DOHH2 (cell line): ENCODE data around the gene ACTR2.

Experiments used
- H3F3A ChIP-seq: fragments of 200-600 bp; sonication (generic), shearing (Covaris generic); 2 replicates; pipeline ENCODE4 v1.6.0; 2016; ENCODE audit warnings: antibody characterized with exemption, mild to moderate bottlenecking; ENCODE audit not compliant: control insufficient read depth, insufficient read depth
- H3K27ac ChIP-seq: fragments of 200-600 bp; sonication (generic); 2 replicates; pipeline ENCODE4 v1.5.1; 2014; ENCODE audit warnings: low read depth, mild to moderate bottlenecking, low read length, moderate library complexity
- H3K27me3 ChIP-seq: fragments of 200-600 bp; sonication (generic); 2 replicates; pipeline ENCODE4 v1.6.1; 2014; ENCODE audit warnings: mild to moderate bottlenecking, low read length, mixed read lengths; ENCODE audit not compliant: control insufficient read depth
- H3K36me3 ChIP-seq: fragments of 200-600 bp; sonication (generic); 2 replicates; pipeline ENCODE4 v1.6.1; 2014; ENCODE audit warnings: mild to moderate bottlenecking, low read length, moderate library complexity, mixed read lengths; ENCODE audit not compliant: control insufficient read depth
- H3K4me1 ChIP-seq: fragments of 200-600 bp; sonication (generic); 2 replicates; pipeline ENCODE4 v1.6.1; 2014; ENCODE audit warnings: mild to moderate bottlenecking, low read length, mixed read lengths; ENCODE audit not compliant: control insufficient read depth
- H3K4me2 ChIP-seq: fragments of 200-600 bp; sonication (generic); 2 replicates; pipeline ENCODE4 v1.6.0; 2014; ENCODE audit warnings: mild to moderate bottlenecking, low read length, moderate library complexity
- H3K4me3 ChIP-seq: fragments of 200-600 bp; sonication (generic); 2 replicates; pipeline ENCODE4 v1.5.1; 2014; ENCODE audit warnings: mild to moderate bottlenecking, low read length, mixed read lengths
- H3K79me2 ChIP-seq: fragments of 200-600 bp; sonication (generic); 2 replicates; pipeline ENCODE4 v1.6.1; 2014; ENCODE audit warnings: mild to moderate bottlenecking, low read length, mixed read lengths; ENCODE audit not compliant: control insufficient read depth
- H3K9me2 ChIP-seq: fragments of 200-600 bp; sonication (generic); replicated peaks from 2 replicates; pipeline ENCODE4 v1.6.1; 2014; ENCODE audit warnings: mild to moderate bottlenecking, low read length, mixed read lengths; ENCODE audit not compliant: control insufficient read depth
- H3K9me3 ChIP-seq: fragments of 200-600 bp; sonication (generic); 2 replicates; pipeline ENCODE4 v1.6.1; 2014; ENCODE audit warnings: antibody characterized with exemption, low read length, mixed read lengths; ENCODE audit not compliant: control insufficient read depth, insufficient read depth
- H4K20me1 ChIP-seq: fragments of 200-600 bp; sonication (generic); 2 replicates; pipeline ENCODE4 v1.6.0; 2014; ENCODE audit warnings: low read depth, mild to moderate bottlenecking, antibody characterized with exemption, low read length, moderate library complexity; ENCODE audit not compliant: control insufficient read depth, insufficient read depth
- EZH2phosphoT487 ChIP-seq: fragments of 200-600 bp; sonication (generic); IDR thresholded peaks from 2 replicates; pipeline ENCODE4 v1.6.1; 2017; ENCODE audit warnings: borderline replicate concordance, mild to moderate bottlenecking, antibody characterized with exemption, low read length, moderate library complexity, mixed read lengths
- TF ChIP-seq, protein P1 (sequence below): fragments of 200-600 bp; sonication (generic); IDR thresholded peaks from one replicate; pipeline ENCODE4 v1.5.1; 2014; ENCODE audit warnings: antibody characterized with exemption, mild to moderate bottlenecking, low read depth, low read length; ENCODE audit not compliant: poor library complexity, severe bottlenecking

ACTR2 gene

DNA sequence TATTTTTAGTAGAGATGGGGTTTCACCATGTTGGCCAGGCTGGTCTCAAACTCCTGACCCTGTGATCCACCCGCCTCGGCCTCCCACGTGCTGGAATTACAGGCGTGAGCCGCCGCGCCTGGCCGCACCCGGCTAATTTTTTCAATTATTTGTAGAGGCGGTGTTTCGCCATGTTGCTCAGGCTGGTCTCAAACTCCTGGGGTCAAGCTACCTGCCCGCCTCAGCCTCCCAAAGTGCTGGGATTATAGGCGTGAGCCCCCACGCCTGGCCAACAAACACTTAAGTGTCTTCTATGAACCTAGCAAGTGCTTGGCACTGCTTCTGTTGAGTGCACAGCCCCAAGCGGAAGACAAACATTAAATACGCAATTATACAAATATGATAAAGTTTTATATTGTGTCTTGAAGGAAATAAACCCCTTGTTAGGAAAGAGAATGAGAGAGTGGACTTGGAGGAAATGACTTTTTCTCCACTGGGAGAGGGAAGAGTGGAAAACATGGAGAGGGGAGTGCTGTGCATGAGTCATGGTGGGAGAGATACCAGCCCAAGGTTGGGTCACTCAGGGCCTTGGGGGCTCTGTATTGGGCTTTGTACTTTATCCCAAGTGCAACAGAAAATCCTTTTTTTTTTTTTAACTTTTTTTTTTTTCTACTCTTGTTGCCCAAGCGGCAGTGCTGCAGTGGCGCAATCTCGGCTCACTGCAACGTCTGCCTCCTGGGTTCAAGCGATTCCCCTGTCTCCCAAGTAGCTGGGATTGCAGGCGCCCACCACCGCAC is 41.4 kb upstream of the ACTR2 start:
- TF ChIP-seq, protein P1, sequence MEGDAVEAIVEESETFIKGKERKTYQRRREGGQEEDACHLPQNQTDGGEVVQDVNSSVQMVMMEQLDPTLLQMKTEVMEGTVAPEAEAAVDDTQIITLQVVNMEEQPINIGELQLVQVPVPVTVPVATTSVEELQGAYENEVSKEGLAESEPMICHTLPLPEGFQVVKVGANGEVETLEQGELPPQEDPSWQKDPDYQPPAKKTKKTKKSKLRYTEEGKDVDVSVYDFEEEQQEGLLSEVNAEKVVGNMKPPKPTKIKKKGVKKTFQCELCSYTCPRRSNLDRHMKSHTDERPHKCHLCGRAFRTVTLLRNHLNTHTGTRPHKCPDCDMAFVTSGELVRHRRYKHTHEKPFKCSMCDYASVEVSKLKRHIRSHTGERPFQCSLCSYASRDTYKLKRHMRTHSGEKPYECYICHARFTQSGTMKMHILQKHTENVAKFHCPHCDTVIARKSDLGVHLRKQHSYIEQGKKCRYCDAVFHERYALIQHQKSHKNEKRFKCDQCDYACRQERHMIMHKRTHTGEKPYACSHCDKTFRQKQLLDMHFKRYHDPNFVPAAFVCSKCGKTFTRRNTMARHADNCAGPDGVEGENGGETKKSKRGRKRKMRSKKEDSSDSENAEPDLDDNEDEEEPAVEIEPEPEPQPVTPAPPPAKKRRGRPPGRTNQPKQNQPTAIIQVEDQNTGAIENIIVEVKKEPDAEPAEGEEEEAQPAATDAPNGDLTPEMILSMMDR: no peak
- TF ChIP-seq EZH2phosphoT487: no peak
- no peaks in the 10 kb centered on the region for H3K36me3 ChIP-seq

DNA sequence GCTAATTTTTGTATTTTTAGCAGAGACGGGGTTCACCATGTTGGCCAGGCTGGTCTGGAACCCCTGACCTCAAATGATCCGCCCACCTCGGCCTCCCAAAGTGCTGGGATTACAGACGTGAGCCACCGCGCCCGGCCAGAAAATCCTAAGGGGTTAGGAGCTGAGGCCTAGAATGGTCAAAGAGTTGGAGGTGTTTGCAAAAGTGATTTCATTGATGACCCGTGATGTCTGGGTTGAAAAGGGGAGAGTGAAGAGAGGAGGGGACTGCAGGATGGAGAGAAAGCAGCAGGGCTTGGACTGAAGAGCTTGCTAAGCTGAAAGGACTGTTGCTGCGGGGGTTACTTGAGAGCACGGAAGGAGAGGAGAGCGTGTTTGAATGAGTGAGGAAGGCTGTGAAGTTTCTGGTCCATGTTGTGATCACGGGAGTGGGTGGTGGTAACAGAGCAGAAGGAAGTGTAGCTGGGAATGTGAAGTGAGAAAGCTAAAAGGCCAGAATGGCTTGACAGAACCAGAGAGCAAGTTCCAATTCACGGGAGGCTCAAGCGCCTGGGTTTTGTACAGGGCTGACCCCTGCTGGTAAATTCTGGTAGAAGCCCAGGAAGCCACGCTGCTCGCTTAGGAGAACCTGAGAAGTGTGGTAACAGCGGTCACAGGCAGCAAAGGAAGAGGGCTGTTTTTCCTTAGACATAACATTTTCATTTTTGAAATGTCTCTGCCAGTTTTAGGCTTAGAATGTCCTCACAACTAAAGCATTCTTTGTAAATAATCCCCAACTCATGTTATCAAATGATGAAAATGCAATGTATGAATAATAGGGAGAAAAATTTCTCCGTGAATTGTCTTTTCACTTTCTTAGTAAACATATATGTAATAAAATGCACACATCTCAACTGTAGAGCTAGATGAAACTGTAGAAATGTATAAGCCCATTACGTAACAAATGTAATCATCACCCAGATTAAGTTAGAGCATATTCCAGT is 40.5 kb upstream of the ACTR2 start:
- Histone ChIP-seq H3K4me2 (peak overlapping the region; percentile 11; the same call in 1 of the 2 replicates), H3K9me2 (no peaks in the 10 kb centered on the region), H3K27ac (no peak overlapping the region), H3K4me3 (no peak overlapping the region), H3K9me3 (no peaks in the 10 kb centered on the region), H3K27me3 (no peaks in the 10 kb centered on the region), H4K20me1 (no peaks in the 10 kb centered on the region), H3F3A (0 out of 2 replicates have a peak, but pooled peaks cover 4% of the 10 kb centered on the region), H3K36me3 (no peaks in the 10 kb centered on the region), H3K79me2 (no peaks in the 10 kb centered on the region), H3K4me1 (peaks cover 8% of the 10 kb centered on the region)
- TF ChIP-seq EZH2phosphoT487: no peak
- TF ChIP-seq, protein P1: peak; percentile 83

More for the DNA sequence above, 41.4 kb upstream of the ACTR2 start:
- no peaks in the 10 kb centered on the region for H3K27me3 ChIP-seq
- H3F3A ChIP-seq: 0 out of 2 replicates have a peak, but pooled peaks cover 4% of the 10 kb centered on the region
- H4K20me1 ChIP-seq: no peaks in the 10 kb centered on the region
- H3K79me2 ChIP-seq: no peaks in the 10 kb centered on the region
- peaks cover 8% of the 10 kb centered on the region for H3K4me1 ChIP-seq
- H3K4me2 ChIP-seq: no peak overlapping the region
- H3K4me3 ChIP-seq: no peak overlapping the region
- H3K9me2 ChIP-seq: no peaks in the 10 kb centered on the region
- H3K9me3 ChIP-seq: no peaks in the 10 kb centered on the region
- no peak overlapping the region for H3K27ac ChIP-seq

DNA sequence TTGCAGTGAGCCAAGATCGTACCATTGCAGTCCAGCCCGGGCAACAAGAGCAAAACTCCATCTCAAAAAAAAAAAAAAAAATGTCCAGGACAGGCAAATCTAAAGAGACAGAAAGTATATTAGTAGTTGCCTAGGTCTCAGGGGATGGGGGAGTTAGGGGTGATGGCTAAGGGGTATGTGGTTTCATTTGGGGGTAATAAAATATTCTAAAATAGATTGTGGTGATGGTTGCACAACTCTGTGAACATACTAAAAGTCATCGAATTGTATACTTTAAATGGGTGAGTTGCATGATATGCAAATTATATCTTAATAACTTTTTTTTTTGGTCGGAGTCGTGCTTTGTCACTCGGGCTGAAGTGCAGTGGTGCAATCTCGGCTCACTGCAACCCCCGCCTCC is 34.2 kb upstream of the ACTR2 start:
- Histone ChIP-seq H3K4me2 (peak overlapping the region; percentile 43), H3K36me3 (no peaks in the 10 kb centered on the region), H3K9me3 (no peaks in the 10 kb centered on the region), H3K4me3 (peak overlapping the region; percentile 21), H3K9me2 (no peaks in the 10 kb centered on the region), H3K79me2 (no peaks in the 10 kb centered on the region), H4K20me1 (no peaks in the 10 kb centered on the region), H3K27me3 (no peaks in the 10 kb centered on the region), H3K4me1 (peaks cover 24% of the 10 kb centered on the region), H3F3A (peaks cover 6% of the 10 kb centered on the region), H3K27ac (no peak overlapping the region)
- TF ChIP-seq EZH2phosphoT487: no peak
- TF ChIP-seq, protein P1: no peak
